HG02798 (cell line): ENCODE results near the gene ITGB1.

Experiments used
- ATAC-seq: cut with Tn5 transposase; IDR thresholded peaks from one replicate; pipeline ENCODE4 v1.9.1; 2021; ENCODE audit warnings: mild to moderate bottlenecking; ENCODE audit not compliant: unreplicated experiment, poor library complexity

ITGB1 gene

GRCh38 chr10:32956365-32957197, 1.4 kb downstream of the ITGB1 start:
- no peak for ATAC-seq

GRCh38 chr10:32955790-32956189, 2.2 kb downstream of the ITGB1 start:
- no peak for ATAC-seq

- ATAC-seq = no peak
These were observed 2.7 kb downstream of the ITGB1 start for GRCh38 chr10:32955299-32955772.

GRCh38 chr10:32954545-32955298, 3.3 kb downstream of the ITGB1 start:
- ATAC-seq = no peak

GRCh38 chr10:32954080-32954479, 4.0 kb downstream of the ITGB1 start:
- no peak for ATAC-seq

GRCh38 chr10:32953277-32953927, 4.6 kb downstream of the ITGB1 start:
- ATAC-seq = no peak

GRCh38 chr10:32952541-32953276, 5.3 kb downstream of the ITGB1 start:
- ATAC-seq = no peak

GRCh38 chr10:32952094-32952493, 5.9 kb downstream of the ITGB1 start:
- ATAC-seq = no peak

GRCh38 chr10:32951111-32951510, 6.9 kb downstream of the ITGB1 start:
- ATAC-seq = no peak

GRCh38 chr10:32950591-32951108, 7.4 kb downstream of the ITGB1 start:
- no peak for ATAC-seq

- ATAC-seq = peak; percentile 40
These were observed 8.8 kb downstream of the ITGB1 start for GRCh38 chr10:32949221-32949678.

- ATAC-seq = no peak
These were observed 9.6 kb downstream of the ITGB1 start for GRCh38 chr10:32948451-32948850.

GRCh38 chr10:32947586-32947985, 10.4 kb downstream of the ITGB1 start:
- ATAC-seq = no peak

GRCh38 chr10:32946108-32946507, 11.9 kb downstream of the ITGB1 start:
- no peak for ATAC-seq

GRCh38 chr10:32943854-32944661, 14.0 kb downstream of the ITGB1 start:
- no peak for ATAC-seq

GRCh38 chr10:32943395-32943794, 14.6 kb downstream of the ITGB1 start:
- peak; percentile 67 for ATAC-seq

- ATAC-seq = no peak
These were observed 15.9 kb downstream of the ITGB1 start for GRCh38 chr10:32942081-32942480.

GRCh38 chr10:32941357-32941756, 16.7 kb downstream of the ITGB1 start:
- no peak for ATAC-seq
